ENCODE measurements around the gene DPY19L3.

DNA sequence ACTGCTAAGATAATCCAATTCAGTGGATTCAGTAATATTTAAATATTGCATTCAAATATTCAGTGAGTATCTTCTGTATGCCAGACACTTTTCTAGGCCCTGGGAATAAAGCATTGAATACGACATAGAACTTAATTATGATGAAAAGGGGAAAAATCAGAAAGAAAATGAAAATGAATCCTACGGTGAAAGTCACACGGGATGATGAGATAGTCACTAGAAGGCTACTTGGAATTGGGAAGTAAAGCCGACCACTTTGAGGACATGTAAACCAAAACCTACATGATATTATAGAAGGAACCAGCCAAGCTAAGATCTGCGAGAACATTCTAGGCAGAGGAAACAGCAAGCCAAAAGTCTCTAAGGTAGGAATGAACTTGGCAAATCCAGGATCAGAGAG lies 10.1 kb downstream of the DPY19L3 start:
- TF ChIP-seq, protein P1, sequence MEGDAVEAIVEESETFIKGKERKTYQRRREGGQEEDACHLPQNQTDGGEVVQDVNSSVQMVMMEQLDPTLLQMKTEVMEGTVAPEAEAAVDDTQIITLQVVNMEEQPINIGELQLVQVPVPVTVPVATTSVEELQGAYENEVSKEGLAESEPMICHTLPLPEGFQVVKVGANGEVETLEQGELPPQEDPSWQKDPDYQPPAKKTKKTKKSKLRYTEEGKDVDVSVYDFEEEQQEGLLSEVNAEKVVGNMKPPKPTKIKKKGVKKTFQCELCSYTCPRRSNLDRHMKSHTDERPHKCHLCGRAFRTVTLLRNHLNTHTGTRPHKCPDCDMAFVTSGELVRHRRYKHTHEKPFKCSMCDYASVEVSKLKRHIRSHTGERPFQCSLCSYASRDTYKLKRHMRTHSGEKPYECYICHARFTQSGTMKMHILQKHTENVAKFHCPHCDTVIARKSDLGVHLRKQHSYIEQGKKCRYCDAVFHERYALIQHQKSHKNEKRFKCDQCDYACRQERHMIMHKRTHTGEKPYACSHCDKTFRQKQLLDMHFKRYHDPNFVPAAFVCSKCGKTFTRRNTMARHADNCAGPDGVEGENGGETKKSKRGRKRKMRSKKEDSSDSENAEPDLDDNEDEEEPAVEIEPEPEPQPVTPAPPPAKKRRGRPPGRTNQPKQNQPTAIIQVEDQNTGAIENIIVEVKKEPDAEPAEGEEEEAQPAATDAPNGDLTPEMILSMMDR (IDR thresholded peaks at IDR 0.05; ENCODE audit: borderline replicate concordance, extremely low read depth, low read length, poor library complexity, severe bottlenecking), result no peak
- no peak for TF ChIP-seq EZH2 (IDR thresholded peaks at IDR 0.05; ENCODE audit: borderline replicate concordance, low read depth, low read length, severe bottlenecking)
